Adrenal gland (tissue), 12 donors: Measurements from ENCODE around the gene KCNMA1. TPM values are rescaled to one million over a fixed set of nuclear protein-coding genes. Genes with fewer than 3 reads are reported as not detected.

Experiments
- DNase-seq, 7 donors: peaks; one replicate each; pipeline ENCODE4 v3.0.0-alpha.2; 2019 to 2020
- H3K27ac ChIP-seq, 5 donors: fragments of 200-600 bp; sonication (generic) in 4 of 5; 1 replicate in 3 of 5; 2 replicates in 2 of 5; pipeline versions ENCODE4 v1.5.1 to v1.8.0; 2016 to 2020; ENCODE audit warnings: mild to moderate bottlenecking in 1 of 5
- H3K27me3 ChIP-seq: fragments of 200-600 bp; 2 replicates; pipeline ENCODE4 v1.8.0; 2021
- H3K36me3 ChIP-seq, 2 donors: fragments of 200-600 bp; replicated peaks in 1 of 2; 1 replicate in 1 of 2; 2 replicates in 1 of 2; pipeline versions ENCODE4 v1.5.1 to v1.8.0; 2018 to 2022
- H3K4me1 ChIP-seq, 2 donors: fragments of 200-600 bp; replicated peaks in 1 of 2; 1 replicate in 1 of 2; 2 replicates in 1 of 2; pipeline versions ENCODE4 v1.5.1 to v1.8.0; 2018 to 2021
- H3K4me3 ChIP-seq, 4 donors: fragments of 200-600 bp; sonication (generic) in 3 of 4; one replicate each; pipeline ENCODE4 v1.5.1; 2016 to 2018
- H3K9me3 ChIP-seq, 3 donors: fragments of 200-600 bp; sonication (generic) in 1 of 3; replicated peaks in 1 of 3; 1 replicate in 2 of 3; 2 replicates in 1 of 3; pipeline versions ENCODE4 v1.5.1 to v1.8.0; 2016 to 2021
- POLR2A ChIP-seq, 2 donors: fragments of 450-650 bp; IDR thresholded peaks; one replicate each; pipeline ENCODE4 v1.6.1; 2017; ENCODE audit warnings: antibody characterized with exemption in 2 of 2, mild to moderate bottlenecking in 2 of 2, moderate library complexity in 1 of 2
- WGBS, 4 donors: extraction: QIAGEN DNeasy Blood & Tissue Kit in 2 of 4; methylation state at CpG; one replicate each; pipeline versions ENCODE4 v1.1.5 to v1.1.7; 2013 to 2017; 5-methylcytosine and 5-hydroxymethylcytosine counted together
- intact Hi-C, 2 donors: fragments of 100-400 bp; cut with DNase I; formaldehyde crosslinking; loops; one replicate each; pipeline versions ENCODE4 v1.14.1 to v1.15.0; 2022 to 2023
- polyA plus RNA-seq, 3 donors: library from polyadenylated mRNA; stranded (reverse); fragments of 200-250 nt in 2 of 3; fragments of 350-450 nt in 1 of 3; fragmentation: Illumina TruSeq in 1 of 3; extraction: RNeasy Lipid Tissue Mini Kit (QIAGEN cat#74804) in 1 of 3; gene quantifications; one replicate each; pipeline ENCODE4 v1.2.3, GENCODE V29; 2013 to 2014
- total RNA-seq, 9 donors: library from RNA; depleted of rRNA in 4 of 9; stranded (reverse); fragments of >200 nt in 4 of 9; fragments of 120-200 nt in 1 of 9; fragmentation: NEBNext Ultra II Directional in 1 of 9; extraction: Animal tissue kit (Norgen Biotek cat#: 25700) in 1 of 9; gene quantifications; one replicate each; pipeline versions ENCODE4 v1.1.0 to v1.2.4, GENCODE V29; 2013 to 2023
- TF ChIP-seq, protein P1 (sequence below), 6 experiments: fragments of 450-650 bp in 4 of 6; fragments of 200-600 bp in 2 of 6; sonication (generic) in 1 of 6; IDR thresholded peaks; 1 replicate in 5 of 6; 2 replicates in 1 of 6; pipeline versions ENCODE4 v1.5.1 to v1.8.0; 2016 to 2021; ENCODE audit warnings: antibody characterized with exemption in 6 of 6, mild to moderate bottlenecking in 2 of 6, moderate library complexity in 1 of 6
- donor health status: healthy with polysubstance abuse.
- donor health status: Bipolar disorder and iron deficiency.
- donor health status: DM: yes; HTN: yes; CAD: no.
- donor health status: DM: no; HTN: no; CAD: no.
- donor health status: DM: no; HTN: no; CAD: no.
- donor health status: DM: yes; HTN: yes; CAD: no.

KCNMA1 gene
- total and polyA plus RNA-seq, 12 donors = 6.4 to 37.7 (median 13.4) TPM

- Histone ChIP-seq H3K27me3 (peaks cover 33% of the 10 kb centered on the region), H3K36me3 (no peaks in the 10 kb centered on the region), H3K9me3 (no peaks in the 10 kb centered on the region), H3K4me3 (peak overlapping the region in 2 of 4 donors; percentile 40 to 56), H3K4me1 (peaks cover 0 to 1% of the 10 kb centered on the region in 2 donors), H3K27ac (peak overlapping the region in 1 of 5 donors; percentile 63)
- TF ChIP-seq, protein P1, sequence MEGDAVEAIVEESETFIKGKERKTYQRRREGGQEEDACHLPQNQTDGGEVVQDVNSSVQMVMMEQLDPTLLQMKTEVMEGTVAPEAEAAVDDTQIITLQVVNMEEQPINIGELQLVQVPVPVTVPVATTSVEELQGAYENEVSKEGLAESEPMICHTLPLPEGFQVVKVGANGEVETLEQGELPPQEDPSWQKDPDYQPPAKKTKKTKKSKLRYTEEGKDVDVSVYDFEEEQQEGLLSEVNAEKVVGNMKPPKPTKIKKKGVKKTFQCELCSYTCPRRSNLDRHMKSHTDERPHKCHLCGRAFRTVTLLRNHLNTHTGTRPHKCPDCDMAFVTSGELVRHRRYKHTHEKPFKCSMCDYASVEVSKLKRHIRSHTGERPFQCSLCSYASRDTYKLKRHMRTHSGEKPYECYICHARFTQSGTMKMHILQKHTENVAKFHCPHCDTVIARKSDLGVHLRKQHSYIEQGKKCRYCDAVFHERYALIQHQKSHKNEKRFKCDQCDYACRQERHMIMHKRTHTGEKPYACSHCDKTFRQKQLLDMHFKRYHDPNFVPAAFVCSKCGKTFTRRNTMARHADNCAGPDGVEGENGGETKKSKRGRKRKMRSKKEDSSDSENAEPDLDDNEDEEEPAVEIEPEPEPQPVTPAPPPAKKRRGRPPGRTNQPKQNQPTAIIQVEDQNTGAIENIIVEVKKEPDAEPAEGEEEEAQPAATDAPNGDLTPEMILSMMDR (IDR thresholded peaks at IDR 0.05) = peak in 2 of 6 experiments; percentile 18
- no peak for TF ChIP-seq POLR2A (IDR thresholded peaks at IDR 0.05)
- 4 to 17% (median 6%) methylated on average over 27 to 41 of the region's 41 CpGs for WGBS, 4 donors
- DNase-seq = no peak
- intact Hi-C loops = loop anchor here in 1 of 2 donors (5.0 kb wide), 2 partner anchors 244 to 459 kb away; no protein-coding TSS in a partner anchor
Measured at GRCh38 chr10:77636282-77636966, 1.2 kb downstream of the KCNMA1 start.

GRCh38 chr10:77635402-77636227 lies 2.0 kb downstream of the KCNMA1 start:
- Histone ChIP-seq H3K4me3 (peak overlapping the region in 1 of 4 donors; percentile 56), H3K4me1 (no peaks in the 10 kb centered on the region), H3K9me3 (no peaks in the 10 kb centered on the region), H3K27ac (peak overlapping the region in 1 of 5 donors; percentile 63), H3K27me3 (peaks cover 33% of the 10 kb centered on the region), H3K36me3 (no peaks in the 10 kb centered on the region)
- 43 to 51% (median 48%) methylated on average over 13 of the region's 13 CpGs for WGBS, 4 donors
- intact Hi-C loops = loop anchor here in 1 of 2 donors (5.0 kb wide), 2 partner anchors 243 to 458 kb away; no protein-coding TSS in a partner anchor
- no peak for DNase-seq
- no peak for TF ChIP-seq POLR2A (IDR thresholded peaks at IDR 0.05)
- TF ChIP-seq, protein P1 (IDR thresholded peaks at IDR 0.05) = no peak

DNA sequence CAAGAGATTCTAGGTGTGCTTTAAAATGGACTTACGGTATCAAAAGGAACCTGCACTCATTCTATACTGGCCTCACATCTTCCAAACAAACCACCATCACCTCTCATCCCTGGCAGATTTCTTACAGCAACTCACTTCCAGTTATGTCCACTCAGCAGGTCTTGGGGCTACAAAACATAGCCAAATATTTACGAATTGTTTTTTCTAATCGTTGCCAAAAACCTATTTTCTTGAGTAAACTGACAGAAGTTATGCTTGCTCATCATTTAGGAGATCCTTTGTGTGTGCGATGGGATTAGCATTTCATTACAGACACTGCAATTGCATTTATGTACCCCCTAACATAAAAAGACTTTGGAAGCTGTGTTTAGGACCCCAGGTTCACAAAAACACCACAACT lies 2.7 kb downstream of the KCNMA1 start:
- Histone ChIP-seq H3K27me3 (peaks cover 33% of the 10 kb centered on the region), H3K27ac (no peak overlapping the region), H3K9me3 (no peaks in the 10 kb centered on the region), H3K36me3 (no peaks in the 10 kb centered on the region), H3K4me1 (peaks cover 0 to 3% of the 10 kb centered on the region in 2 donors), H3K4me3 (no peak overlapping the region)
- TF ChIP-seq POLR2A (IDR thresholded peaks at IDR 0.05) = no peak
- TF ChIP-seq, protein P1 (IDR thresholded peaks at IDR 0.05) = no peak
- DNase-seq = no peak
- intact Hi-C loops = loop anchor here in 1 of 2 donors (5.0 kb wide), 2 partner anchors 243 to 458 kb away; no protein-coding TSS in a partner anchor
- WGBS, 4 donors = 65 to 75% (median 70%) methylated on average over 4 of the region's 4 CpGs

DNA sequence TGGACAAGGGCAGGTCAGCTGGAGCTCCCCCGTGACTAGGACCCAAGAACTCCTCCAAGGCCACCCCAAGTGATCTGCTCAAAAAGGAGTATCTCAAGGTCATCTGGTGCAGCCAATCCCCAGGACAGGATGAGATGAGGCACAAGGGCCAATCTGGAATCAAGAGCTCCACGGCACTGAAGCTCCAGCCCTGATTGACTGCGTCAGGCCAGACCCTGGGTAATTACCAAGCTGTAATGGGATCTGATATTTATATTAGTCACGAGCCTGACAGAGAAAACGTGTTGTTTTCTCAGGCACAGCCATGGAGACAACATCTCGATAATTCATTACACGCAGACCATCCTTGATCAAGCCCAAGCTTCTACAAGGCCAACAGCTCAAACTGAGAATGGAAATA lies 4.2 kb downstream of the KCNMA1 start:
- Histone ChIP-seq H3K27me3 (peaks cover 24% of the 10 kb centered on the region), H3K36me3 (no peaks in the 10 kb centered on the region), H3K4me1 (peaks cover 0 to 6% of the 10 kb centered on the region in 2 donors), H3K4me3 (no peak overlapping the region), H3K27ac (no peak overlapping the region), H3K9me3 (no peaks in the 10 kb centered on the region)
- no peak for TF ChIP-seq POLR2A (IDR thresholded peaks at IDR 0.05)
- TF ChIP-seq, protein P1 (IDR thresholded peaks at IDR 0.05) = no peak
- intact Hi-C loops = no loop called here
- DNase-seq = peak in 1 of 7 donors; percentile 68
- WGBS, 4 donors = 67 to 76% (median 71%) methylated on average over 4 to 7 of the region's 7 CpGs
